Gastroesophageal sphincter (tissue), 4 donors: ENCODE data around the gene GSX2. TPM values are rescaled to one million over a fixed set of nuclear protein-coding genes. Genes with fewer than 3 reads are reported as not detected.
A peak's percentile ranks its signal among the peaks of the same experiment; 100 is the strongest.

Source experiments
- ATAC-seq: fragments of 150-250 bp; one replicate; pipeline ENCODE4 v1.9.1; 2016; ENCODE audit warnings: mild to moderate bottlenecking, moderate library complexity
- H3K27ac ChIP-seq, 4 donors: fragments of 200-600 bp; sonication (generic) in 3 of 4; 1 replicate in 3 of 4; 2 replicates in 1 of 4; pipeline ENCODE4 v1.5.1; 2016 to 2019
- H3K27me3 ChIP-seq: fragments of 200-600 bp; sonication (generic); one replicate; pipeline ENCODE4 v1.5.1; 2019
- H3K36me3 ChIP-seq, 2 donors: fragments of 200-600 bp; sonication (generic); one replicate each; pipeline ENCODE4 v1.5.1; 2019; ENCODE audit warnings: control low read depth in 1 of 2
- H3K4me1 ChIP-seq, 3 donors: fragments of 200-600 bp; sonication (generic); 1 replicate in 2 of 3; 2 replicates in 1 of 3; pipeline ENCODE4 v1.5.1; 2016 to 2019; ENCODE audit warnings: control low read depth in 2 of 3
- H3K4me3 ChIP-seq, 2 donors: fragments of 200-600 bp; sonication (generic); one replicate each; pipeline ENCODE4 v1.5.1; 2019; ENCODE audit warnings: mild to moderate bottlenecking in 1 of 2, moderate library complexity in 1 of 2
- H3K9me3 ChIP-seq, 3 donors: fragments of 200-600 bp; sonication (generic); one replicate each; pipeline ENCODE4 v1.5.1; 2017 to 2019; ENCODE audit warnings: control low read depth in 2 of 3
- EP300 ChIP-seq: sonication (generic); formaldehyde crosslinking; IDR thresholded peaks from one replicate; pipeline ENCODE4 v1.6.1; 2017; ENCODE audit warnings: antibody characterized with exemption, mild to moderate bottlenecking
- POLR2A ChIP-seq, 2 donors: fragments of 450-650 bp; IDR thresholded peaks; one replicate each; pipeline ENCODE4 v1.6.1; 2017; ENCODE audit warnings: antibody characterized with exemption in 2 of 2, mild to moderate bottlenecking in 2 of 2, moderate library complexity in 1 of 2
- POLR2AphosphoS5 ChIP-seq: sonication (generic); formaldehyde crosslinking; IDR thresholded peaks from one replicate; pipeline ENCODE4 v1.6.1; 2017; ENCODE audit warnings: antibody characterized with exemption
- WGBS, 2 donors: methylation state at CpG; one replicate each; pipeline ENCODE4 v1.1.5; 2018; ENCODE audit warnings: low coverage in 1 of 2; 5-methylcytosine and 5-hydroxymethylcytosine counted together
- total RNA-seq, 4 donors: library from RNA; depleted of rRNA; stranded (reverse); fragments of >200 nt; gene quantifications; one replicate each; pipeline ENCODE4 v1.1.0, GENCODE V29; 2016
- TF ChIP-seq, protein P1 (sequence below), 4 experiments: fragments of 200-600 bp in 2 of 4; fragments of 450-650 bp in 2 of 4; sonication (generic) in 1 of 4; IDR thresholded peaks; one replicate each; pipeline ENCODE4 v1.5.1; 2017 to 2019; ENCODE audit warnings: antibody characterized with exemption in 4 of 4, mild to moderate bottlenecking in 2 of 4, moderate library complexity in 2 of 4

The GSX2 gene
- total RNA-seq, 4 donors from 2014 or later, result not detected

DNA sequence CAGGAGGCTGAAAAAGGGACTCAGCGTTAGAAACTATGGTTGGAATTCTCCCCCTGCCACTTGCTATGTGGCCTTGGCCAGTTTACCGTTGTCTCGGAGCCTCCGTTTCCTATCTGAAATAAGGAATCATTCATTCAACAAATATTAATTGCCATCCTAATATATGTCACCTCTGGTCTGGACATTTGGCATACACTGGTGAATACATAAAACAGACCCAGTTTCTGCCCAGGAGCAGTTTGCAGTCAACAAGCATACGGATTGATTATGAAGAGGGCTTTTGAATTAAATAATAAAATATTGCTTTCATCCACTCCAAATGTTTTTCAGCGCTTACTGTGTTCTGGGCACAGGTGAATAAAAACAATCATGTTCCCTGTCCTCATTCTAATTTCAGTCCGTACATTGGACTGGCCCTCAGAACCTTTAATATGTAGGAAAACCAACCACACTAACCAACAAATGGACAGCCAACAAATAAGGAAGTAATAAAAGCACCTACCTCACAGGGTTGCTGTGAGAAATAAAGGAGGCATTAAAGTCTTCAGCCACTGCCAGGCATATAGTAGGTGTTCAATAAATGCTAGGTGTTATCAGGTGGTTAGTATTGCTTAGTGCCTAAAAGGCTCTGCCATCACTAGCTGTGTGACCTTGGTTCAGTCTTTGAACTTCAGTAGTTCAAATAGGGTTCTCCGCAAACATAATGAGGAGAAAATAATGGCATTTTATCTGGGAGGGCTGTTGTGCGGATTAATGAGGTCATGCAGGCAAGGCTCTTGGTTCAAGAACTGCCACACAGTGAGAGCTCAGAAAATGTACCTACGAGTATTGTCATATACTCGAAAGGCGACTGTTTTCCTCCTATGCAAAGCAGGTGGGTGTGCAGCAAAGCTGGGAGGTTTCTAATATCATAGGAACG lies 7.3 kb upstream of the GSX2 start:
- peaks cover 78% of the 10 kb centered on the region for H3K27me3 ChIP-seq
- no peak for ATAC-seq
- H3K9me3 ChIP-seq, result no peaks in the 10 kb centered on the region
- H3K4me3 ChIP-seq, result peak overlapping the region; percentile 4 to 54
- no peaks in the 10 kb centered on the region for H3K36me3 ChIP-seq
- no peak overlapping the region for H3K27ac ChIP-seq
- WGBS, 2 donors, result 21 to 23% methylated on average over 12 to 13 of the region's 13 CpGs
- TF ChIP-seq POLR2A (IDR thresholded peaks at IDR 0.05) (no peak), EP300 (no peak), POLR2AphosphoS5 (no peak)
- TF ChIP-seq, protein P1, sequence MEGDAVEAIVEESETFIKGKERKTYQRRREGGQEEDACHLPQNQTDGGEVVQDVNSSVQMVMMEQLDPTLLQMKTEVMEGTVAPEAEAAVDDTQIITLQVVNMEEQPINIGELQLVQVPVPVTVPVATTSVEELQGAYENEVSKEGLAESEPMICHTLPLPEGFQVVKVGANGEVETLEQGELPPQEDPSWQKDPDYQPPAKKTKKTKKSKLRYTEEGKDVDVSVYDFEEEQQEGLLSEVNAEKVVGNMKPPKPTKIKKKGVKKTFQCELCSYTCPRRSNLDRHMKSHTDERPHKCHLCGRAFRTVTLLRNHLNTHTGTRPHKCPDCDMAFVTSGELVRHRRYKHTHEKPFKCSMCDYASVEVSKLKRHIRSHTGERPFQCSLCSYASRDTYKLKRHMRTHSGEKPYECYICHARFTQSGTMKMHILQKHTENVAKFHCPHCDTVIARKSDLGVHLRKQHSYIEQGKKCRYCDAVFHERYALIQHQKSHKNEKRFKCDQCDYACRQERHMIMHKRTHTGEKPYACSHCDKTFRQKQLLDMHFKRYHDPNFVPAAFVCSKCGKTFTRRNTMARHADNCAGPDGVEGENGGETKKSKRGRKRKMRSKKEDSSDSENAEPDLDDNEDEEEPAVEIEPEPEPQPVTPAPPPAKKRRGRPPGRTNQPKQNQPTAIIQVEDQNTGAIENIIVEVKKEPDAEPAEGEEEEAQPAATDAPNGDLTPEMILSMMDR (IDR thresholded peaks at IDR 0.05), result no peak
- H3K4me1 ChIP-seq, result peaks cover 0 to 18% (median 12%) of the 10 kb centered on the region in 3 donors

DNA sequence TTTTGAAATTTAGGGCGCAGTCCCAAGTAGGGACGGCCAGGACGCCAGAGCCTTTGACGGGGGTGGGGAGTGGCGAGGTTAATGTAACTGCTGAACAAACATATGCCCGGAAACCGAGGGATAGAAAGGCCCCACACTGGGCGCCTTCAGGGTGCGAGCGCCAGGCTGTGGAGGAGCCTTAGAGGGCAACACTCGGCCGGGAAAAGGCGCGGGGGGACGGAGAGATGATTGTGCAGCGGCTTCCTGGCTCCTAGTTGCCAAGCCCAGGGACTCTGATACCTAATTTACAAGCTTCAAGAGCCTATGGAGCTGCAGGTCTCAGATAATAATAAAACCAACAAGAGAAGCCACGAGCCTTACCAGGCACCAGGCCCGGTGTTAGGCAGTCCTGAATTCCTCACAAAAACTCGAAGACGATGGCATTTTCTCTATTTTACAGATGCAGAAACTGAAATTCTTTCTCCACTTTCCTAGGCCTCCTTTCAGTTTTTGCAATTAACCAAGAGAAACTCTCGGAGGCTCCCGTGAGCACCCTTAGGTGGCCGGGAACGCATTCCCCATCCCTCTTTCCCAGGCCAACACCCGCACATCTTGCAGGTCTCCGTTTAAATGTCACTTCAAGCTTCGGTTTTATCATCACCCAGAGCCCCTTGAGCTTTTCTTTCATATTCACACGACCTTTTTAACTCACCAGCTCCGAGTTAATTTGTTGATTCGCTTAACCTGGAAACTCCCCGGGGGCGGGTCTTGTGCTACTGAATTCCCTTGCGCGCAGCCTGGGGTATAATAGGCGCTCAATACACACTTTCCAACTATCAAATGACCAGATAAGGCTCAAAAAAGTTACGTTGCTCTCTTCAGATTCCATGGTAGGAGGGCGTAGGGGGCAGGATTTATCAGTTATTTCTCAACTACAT lies 6.4 kb upstream of the GSX2 start:
- TF ChIP-seq POLR2A (IDR thresholded peaks at IDR 0.05) (no peak), EP300 (no peak), POLR2AphosphoS5 (no peak)
- TF ChIP-seq, protein P1 (IDR thresholded peaks at IDR 0.05), result no peak
- H3K27ac ChIP-seq, result no peak overlapping the region
- no peak for ATAC-seq
- no peaks in the 10 kb centered on the region for H3K36me3 ChIP-seq
- WGBS, 2 donors, result 23 to 34% methylated on average over 32 to 35 of the region's 37 CpGs
- H3K4me1 ChIP-seq, result peaks cover 0 to 18% (median 12%) of the 10 kb centered on the region in 3 donors
- no peaks in the 10 kb centered on the region for H3K9me3 ChIP-seq
- peaks cover 87% of the 10 kb centered on the region for H3K27me3 ChIP-seq
- no peak overlapping the region for H3K4me3 ChIP-seq

DNA sequence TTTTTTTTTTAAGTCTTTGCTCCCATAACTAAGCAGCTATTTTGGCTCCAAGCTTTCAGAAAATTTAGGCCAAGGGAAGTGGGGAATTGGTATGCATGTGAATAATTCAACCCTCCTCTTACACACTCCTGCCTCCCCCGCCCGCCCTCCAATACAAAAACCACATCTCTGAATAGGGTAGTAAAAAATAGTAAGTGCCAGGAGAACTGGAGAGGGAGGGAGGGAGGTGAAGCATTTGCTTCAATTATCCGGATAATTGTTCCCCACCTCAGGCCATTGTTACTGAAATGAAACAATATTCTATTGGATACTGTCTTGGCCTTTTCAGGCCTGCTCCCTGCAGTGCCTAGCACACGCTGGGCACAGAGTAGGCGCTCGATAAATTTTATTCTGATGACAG lies 5.5 kb upstream of the GSX2 start:
- H3K4me1 ChIP-seq, result peaks cover 0 to 24% (median 15%) of the 10 kb centered on the region in 3 donors
- no peak overlapping the region for H3K27ac ChIP-seq
- ATAC-seq, result no peak
- no peaks in the 10 kb centered on the region for H3K9me3 ChIP-seq
- peaks cover 96% of the 10 kb centered on the region for H3K27me3 ChIP-seq
- 29 to 46% methylated on average over 1 to 3 of the region's 6 CpGs for WGBS, 2 donors
- H3K4me3 ChIP-seq, result no peak overlapping the region
- no peaks in the 10 kb centered on the region for H3K36me3 ChIP-seq
- TF ChIP-seq POLR2A (IDR thresholded peaks at IDR 0.05), result no peak

DNA sequence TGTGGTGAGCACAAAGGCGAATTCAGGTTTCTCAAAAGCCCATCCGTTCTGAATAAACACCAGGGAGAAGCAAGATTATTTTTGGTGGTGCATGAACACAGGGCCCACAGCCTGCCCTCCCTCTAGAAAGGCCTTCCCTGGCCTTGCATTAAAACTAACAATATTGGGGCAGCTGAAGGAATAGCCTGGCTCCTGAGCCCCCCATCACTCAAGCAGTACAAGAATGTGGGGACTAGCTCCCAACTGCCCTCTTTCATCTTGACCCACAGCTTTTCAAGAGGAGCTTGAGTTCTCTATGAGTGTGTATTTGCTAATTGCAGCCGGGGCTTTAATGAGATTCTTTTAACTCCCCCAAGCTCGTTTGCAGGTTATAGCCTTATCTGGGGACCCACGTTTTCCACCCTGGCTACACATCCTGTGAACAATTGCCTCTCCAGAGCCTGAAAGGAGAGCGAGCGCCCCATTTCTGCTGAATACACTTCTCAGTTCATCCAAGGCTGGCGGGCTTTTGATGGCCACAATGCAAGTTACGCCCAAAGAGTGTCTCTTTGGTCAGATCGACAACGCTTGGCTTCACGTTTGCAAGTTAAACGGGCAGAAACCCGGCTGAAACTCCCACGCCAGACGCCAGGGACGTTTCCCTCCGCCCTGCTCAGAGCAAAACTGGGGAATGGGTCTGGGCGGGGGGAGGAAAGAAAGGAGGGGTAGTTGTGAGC lies 4.7 kb upstream of the GSX2 start:
- 16 to 49% methylated on average over 9 of the region's 19 CpGs for WGBS, 2 donors
- H3K36me3 ChIP-seq, result no peaks in the 10 kb centered on the region
- H3K27ac ChIP-seq, result no peak overlapping the region
- peaks cover 0 to 32% (median 23%) of the 10 kb centered on the region in 3 donors for H3K4me1 ChIP-seq
- peaks cover 100% of the 10 kb centered on the region for H3K27me3 ChIP-seq
- no peaks in the 10 kb centered on the region for H3K9me3 ChIP-seq
- no peak for TF ChIP-seq EP300
- no peak for TF ChIP-seq POLR2AphosphoS5
- TF ChIP-seq, protein P1 (IDR thresholded peaks at IDR 0.05), result no peak
- TF ChIP-seq POLR2A (IDR thresholded peaks at IDR 0.05), result no peak
- no peak for ATAC-seq
- no peak overlapping the region for H3K4me3 ChIP-seq
